ENCODE results near the gene FAM3A.

Gene FAM3A

DNA sequence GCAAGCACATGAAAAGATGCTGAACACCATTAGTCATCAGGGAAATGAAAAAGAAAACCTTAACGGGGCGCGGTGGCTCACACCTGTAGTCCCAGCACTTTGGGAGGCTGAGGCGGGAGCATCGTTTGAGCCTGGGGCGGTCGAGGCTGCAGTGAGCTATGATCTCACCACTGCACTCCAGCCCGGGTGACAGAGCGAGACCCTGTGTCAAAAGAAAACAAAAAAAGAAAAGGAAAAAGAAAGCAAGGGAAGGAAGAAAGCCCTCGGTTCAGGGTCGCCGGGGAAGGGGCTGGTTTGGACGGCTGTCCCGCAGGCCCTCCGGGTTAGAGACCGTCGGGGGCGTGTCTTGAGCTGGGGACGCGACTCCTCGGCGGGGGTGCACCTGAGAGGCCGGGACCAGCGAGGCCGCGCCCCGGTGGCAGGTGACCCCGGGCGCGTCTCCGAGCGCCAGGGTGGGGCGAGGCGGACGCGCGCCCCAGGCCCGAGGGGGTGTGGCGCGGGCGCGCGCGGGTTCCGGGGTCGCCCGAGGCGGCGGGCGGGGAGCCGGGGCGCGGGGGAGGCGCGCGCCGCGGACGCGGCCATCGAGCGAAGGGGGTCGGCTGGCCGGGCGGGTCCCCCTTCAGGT is 58.4 kb downstream of the FAM3A start:
- no peak for DNase-seq
